CD4-positive, alpha-beta T cell (primary cell): ENCODE data around the gene AK5. TPM values are rescaled to one million over a fixed set of nuclear protein-coding genes. Genes with fewer than 3 reads are reported as not detected.

Source experiments
- ATAC-seq: fragments of 200-7000 bp; cut with Tn5 transposase; one replicate; pipeline ENCODE4 v1.10.0; 2022; ENCODE audit warnings: mild to moderate bottlenecking; ENCODE audit not compliant: poor library complexity
- CTCF ChIA-PET: fragments of 350-600 bp; sonication (Branson Sonifier 250); formaldehyde crosslinking; loops from one replicate; lab custom pipeline; 2021; ENCODE audit warnings: antibody characterized with exemption, inconsistent platforms; lab: Charles Lee
- POLR2A ChIA-PET: fragments of 350-600 bp; sonication (Branson Sonifier 250); formaldehyde crosslinking; loops from one replicate; lab custom pipeline; 2021; ENCODE audit warnings: antibody characterized with exemption, inconsistent platforms; lab: Charles Lee
- DNase-seq, 14 experiments: peaks; one replicate each; pipeline ENCODE4 v3.0.0-alpha.2; 2013 to 2020; ENCODE audit warnings: mixed read lengths in 2 of 14
- H3K27ac ChIP-seq, 2 donors: one replicate each; pipeline versions ENCODE4 v1.5.1 to v1.7.0; 2013; ENCODE audit warnings: low read length in 2 of 2, low read depth in 1 of 2, mild to moderate bottlenecking in 1 of 2
- H3K27me3 ChIP-seq, 2 experiments: 1 replicate in 1 of 2; 2 replicates in 1 of 2; pipeline versions ENCODE4 v1.6.1 to v1.7.0; 2013; ENCODE audit warnings: low read length in 2 of 2, control low read depth in 1 of 2, mild to moderate bottlenecking in 1 of 2, moderate library complexity in 1 of 2; ENCODE audit not compliant: insufficient read depth in 2 of 2, control insufficient read depth in 1 of 2
- H3K36me3 ChIP-seq: one replicate; pipeline ENCODE4 v1.6.1; 2013; ENCODE audit warnings: low read length, control low read depth; ENCODE audit not compliant: insufficient read depth
- H3K4me1 ChIP-seq: one replicate; pipeline ENCODE4 v1.6.1; 2013; ENCODE audit warnings: low read length, control low read depth; ENCODE audit not compliant: insufficient read depth
- H3K4me3 ChIP-seq: one replicate; pipeline ENCODE4 v1.5.1; 2013; ENCODE audit warnings: mild to moderate bottlenecking, low read length, moderate library complexity
- H3K9me3 ChIP-seq, 2 experiments: 1 replicate in 1 of 2; 2 replicates in 1 of 2; pipeline versions ENCODE4 v1.6.1 to v1.7.0; 2013; ENCODE audit warnings: low read length in 2 of 2, mild to moderate bottlenecking in 2 of 2, control low read depth in 1 of 2, moderate library complexity in 1 of 2; ENCODE audit not compliant: control insufficient read depth in 1 of 2, insufficient read depth in 1 of 2
- H3K27ac Mint-ChIP-seq: one replicate; pipeline ENCODE4 v1.8.0; 2020; ENCODE audit warnings: mixed read lengths
- H3K27me3 Mint-ChIP-seq: one replicate; pipeline ENCODE4 v1.8.0; 2021; ENCODE audit warnings: mixed read lengths
- H3K36me3 Mint-ChIP-seq: one replicate; pipeline ENCODE4 v1.8.0; 2021; ENCODE audit warnings: low read depth, mixed read lengths
- H3K4me1 Mint-ChIP-seq: one replicate; pipeline ENCODE4 v1.8.0; 2021; ENCODE audit warnings: low read depth, mixed read lengths
- H3K4me3 Mint-ChIP-seq: one replicate; pipeline ENCODE4 v1.8.0; 2020; ENCODE audit warnings: mild to moderate bottlenecking, mixed read lengths
- H3K9me3 Mint-ChIP-seq: one replicate; pipeline ENCODE4 v1.8.0; 2020; ENCODE audit warnings: mixed read lengths
- intact Hi-C, 2 experiments: fragments of 100-400 bp; cut with DNase I in 1 of 2; cut with micrococcal nuclease in 1 of 2; formaldehyde crosslinking; loops; one replicate each; pipeline versions ENCODE4 v1.15.1 to v1.9.0; 2023 to 2025; cut with DNase I, micrococcal nuclease
- total RNA-seq, 174 experiments: library from RNA in 2 of 174; stranded (reverse) in 2 of 174; gene quantifications; one replicate each; pipeline ENCODE4 v1.2.3 and lab custom pipeline; 2021 to 2026
- TF ChIP-seq, protein P1 (sequence below): fragments of 200-600 bp; IDR thresholded peaks from one replicate; pipeline ENCODE4 v1.8.0; 2022; ENCODE audit warnings: antibody characterized with exemption, mild to moderate bottlenecking

AK5 gene
- total RNA-seq, 2 experiments from 2014 or later = 32.0 TPM

DNA sequence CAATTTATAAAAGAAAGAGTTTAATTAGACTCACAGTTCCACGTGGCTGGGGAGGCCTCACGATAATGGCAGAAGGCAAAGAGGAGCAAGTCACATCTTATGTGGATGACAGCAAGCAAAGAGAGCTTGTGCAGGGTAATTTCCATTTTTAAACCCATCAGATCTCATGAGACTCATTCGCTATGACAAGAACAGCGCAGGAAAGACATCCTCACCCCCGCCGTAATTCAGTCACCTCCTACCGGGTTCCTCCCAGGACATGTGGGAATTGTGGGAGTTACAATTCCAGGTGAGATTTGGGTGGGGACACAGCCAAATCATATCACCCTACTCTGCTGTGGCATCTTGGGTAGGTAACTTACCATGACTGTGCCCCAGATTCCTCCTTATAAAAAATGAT, 79.8 kb downstream of the AK5 start:
- ATAC-seq (no peak), DNase-seq (no peak)
- TF ChIP-seq, protein P1, sequence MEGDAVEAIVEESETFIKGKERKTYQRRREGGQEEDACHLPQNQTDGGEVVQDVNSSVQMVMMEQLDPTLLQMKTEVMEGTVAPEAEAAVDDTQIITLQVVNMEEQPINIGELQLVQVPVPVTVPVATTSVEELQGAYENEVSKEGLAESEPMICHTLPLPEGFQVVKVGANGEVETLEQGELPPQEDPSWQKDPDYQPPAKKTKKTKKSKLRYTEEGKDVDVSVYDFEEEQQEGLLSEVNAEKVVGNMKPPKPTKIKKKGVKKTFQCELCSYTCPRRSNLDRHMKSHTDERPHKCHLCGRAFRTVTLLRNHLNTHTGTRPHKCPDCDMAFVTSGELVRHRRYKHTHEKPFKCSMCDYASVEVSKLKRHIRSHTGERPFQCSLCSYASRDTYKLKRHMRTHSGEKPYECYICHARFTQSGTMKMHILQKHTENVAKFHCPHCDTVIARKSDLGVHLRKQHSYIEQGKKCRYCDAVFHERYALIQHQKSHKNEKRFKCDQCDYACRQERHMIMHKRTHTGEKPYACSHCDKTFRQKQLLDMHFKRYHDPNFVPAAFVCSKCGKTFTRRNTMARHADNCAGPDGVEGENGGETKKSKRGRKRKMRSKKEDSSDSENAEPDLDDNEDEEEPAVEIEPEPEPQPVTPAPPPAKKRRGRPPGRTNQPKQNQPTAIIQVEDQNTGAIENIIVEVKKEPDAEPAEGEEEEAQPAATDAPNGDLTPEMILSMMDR = no peak
- no peak overlapping the region for H3K4me3 Mint-ChIP-seq
- peaks cover 16% of the 10 kb centered on the region for H3K4me1 Mint-ChIP-seq
- CTCF ChIA-PET = no interaction called here
- no peak overlapping the region for H3K4me3 ChIP-seq
- intact Hi-C loops = no loop called here
- H3K9me3 ChIP-seq = no peaks in the 10 kb centered on the region
- H3K4me1 ChIP-seq = no peaks in the 10 kb centered on the region
- H3K27me3 ChIP-seq = no peaks in the 10 kb centered on the region
- H3K36me3 Mint-ChIP-seq = peaks cover 50% of the 10 kb centered on the region
- POLR2A ChIA-PET = no interaction called here
- no peaks in the 10 kb centered on the region for H3K36me3 ChIP-seq
- H3K27ac ChIP-seq = no peak overlapping the region
- H3K27ac Mint-ChIP-seq = peak overlapping the region; percentile 45
- peaks cover 3% of the 10 kb centered on the region for H3K9me3 Mint-ChIP-seq
- no peaks in the 10 kb centered on the region for H3K27me3 Mint-ChIP-seq

DNA sequence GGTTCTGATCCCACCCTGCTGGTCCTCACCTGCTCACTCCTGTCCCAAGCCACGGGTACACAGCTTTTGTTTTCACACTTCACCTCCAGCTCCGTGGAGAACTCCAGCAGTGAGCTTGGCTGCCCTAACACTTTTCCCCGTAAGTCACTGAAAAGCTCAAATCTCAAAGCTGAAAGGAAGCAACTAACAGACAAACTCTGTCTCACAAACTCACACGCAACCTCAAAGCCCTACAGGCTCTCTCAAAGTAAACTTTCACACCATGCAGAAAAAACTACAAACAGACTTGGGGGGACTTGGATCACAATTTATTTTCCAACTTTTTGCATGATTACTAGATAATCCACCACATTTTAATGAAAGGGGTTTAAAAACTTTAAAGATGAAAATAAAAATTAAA, 88.3 kb downstream of the AK5 start:
- POLR2A ChIA-PET = interaction anchor here (1.0 kb wide), 1 partner anchor 12 kb away, joined by 3 read pairs; no protein-coding TSS in a partner anchor
- H3K36me3 ChIP-seq = no peaks in the 10 kb centered on the region
- H3K4me3 Mint-ChIP-seq = no peak overlapping the region
- DNase-seq (no peak), ATAC-seq (no peak)
- H3K36me3 Mint-ChIP-seq = no peaks in the 10 kb centered on the region
- H3K4me1 ChIP-seq = peaks cover 6% of the 10 kb centered on the region
- no peaks in the 10 kb centered on the region for H3K9me3 Mint-ChIP-seq
- no peak overlapping the region for H3K4me3 ChIP-seq
- H3K4me1 Mint-ChIP-seq = peaks cover 30% of the 10 kb centered on the region
- no peaks in the 10 kb centered on the region for H3K9me3 ChIP-seq
- H3K27me3 Mint-ChIP-seq = no peaks in the 10 kb centered on the region
- H3K27ac Mint-ChIP-seq = no peak overlapping the region
- TF ChIP-seq, protein P1 = no peak
- H3K27me3 ChIP-seq = no peaks in the 10 kb centered on the region
- intact Hi-C loops = loop anchor here in 1 of 2 experiments (10.0 kb wide), 1 partner anchor 65 kb away; no protein-coding TSS in a partner anchor
- CTCF ChIA-PET = no interaction called here
- H3K27ac ChIP-seq = no peak overlapping the region

DNA sequence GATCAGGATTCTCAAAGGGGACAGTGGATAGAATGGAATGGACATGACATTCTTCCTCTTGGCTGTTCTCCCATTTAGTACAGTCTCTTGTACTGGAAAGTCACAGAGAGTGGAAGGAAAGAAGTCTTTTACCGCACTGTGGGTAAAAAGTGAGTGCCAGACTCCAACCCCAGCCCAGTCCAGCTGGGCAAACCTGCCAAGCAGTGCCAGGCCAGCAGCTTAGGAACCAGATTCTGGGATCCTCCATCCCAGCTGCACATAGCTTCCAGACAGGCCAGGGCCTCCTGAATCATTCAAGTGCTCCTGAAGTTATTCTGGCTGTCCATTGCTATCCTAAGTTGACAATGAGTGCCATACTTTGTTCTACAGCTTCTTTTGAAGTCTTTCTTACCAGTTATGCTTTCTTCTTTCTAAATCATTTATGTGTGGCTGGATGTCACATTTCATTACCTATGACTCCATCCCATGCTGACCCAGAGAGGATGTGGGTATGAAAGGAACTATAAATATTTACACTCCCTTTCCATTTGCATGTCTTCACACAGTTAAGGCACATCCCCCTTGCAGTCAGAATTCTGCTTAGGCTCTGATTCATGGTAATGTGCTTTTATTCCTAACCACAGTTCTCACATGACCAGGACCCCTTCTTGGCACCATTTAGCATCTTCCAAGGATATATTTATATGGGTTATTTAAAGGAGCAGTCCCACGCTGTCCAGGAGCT, 88.9 kb downstream of the AK5 start:
- Histone ChIP-seq H3K27me3 (no peaks in the 10 kb centered on the region), H3K9me3 (no peaks in the 10 kb centered on the region), H3K4me1 (peaks cover 6% of the 10 kb centered on the region), H3K36me3 (no peaks in the 10 kb centered on the region), H3K27ac (no peak overlapping the region), H3K4me3 (no peak overlapping the region)
- TF ChIP-seq, protein P1 = no peak
- Mint-ChIP-seq H3K27ac (no peak overlapping the region), H3K4me3 (no peak overlapping the region), H3K36me3 (peaks cover 3% of the 10 kb centered on the region), H3K9me3 (no peaks in the 10 kb centered on the region), H3K4me1 (peaks cover 28% of the 10 kb centered on the region), H3K27me3 (no peaks in the 10 kb centered on the region)
- ATAC-seq = no peak
- ChIA-PET POLR2A (interaction anchor here (1.0 kb wide), 1 partner anchor 11 kb away, joined by 3 read pairs; no protein-coding TSS in a partner anchor), CTCF (no interaction called here)
- no peak for DNase-seq
- intact Hi-C loops = loop anchor here in 1 of 2 experiments (10.0 kb wide), 1 partner anchor 64 kb away; no protein-coding TSS in a partner anchor
